DMS153 (cell line): ENCODE measurements around the gene ICE2.

Experiments
- DNase-seq: peaks from one replicate; lab custom pipeline; 2025; lab: John Stamatoyannopoulos, UW

The ICE2 gene

DNA sequence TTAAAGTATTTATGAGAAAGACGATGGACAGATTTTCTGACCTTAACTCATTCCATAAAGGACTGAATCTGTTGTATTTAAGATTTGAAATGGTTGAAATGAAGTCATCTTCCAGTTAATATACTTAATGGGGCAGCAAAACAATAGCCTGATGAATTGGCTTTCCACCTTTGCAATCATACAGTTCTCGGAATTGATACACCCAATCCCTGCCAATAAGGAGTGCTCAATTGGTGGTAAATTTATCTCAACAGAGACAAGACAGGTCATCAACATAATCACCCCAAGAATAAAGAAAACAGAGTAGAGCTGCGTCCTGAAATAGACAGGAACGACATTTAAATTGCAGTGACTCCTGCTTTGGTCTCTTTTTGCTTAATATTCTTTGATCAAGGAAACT is 92.3 kb downstream of the ICE2 start:
- no peak for DNase-seq

DNA sequence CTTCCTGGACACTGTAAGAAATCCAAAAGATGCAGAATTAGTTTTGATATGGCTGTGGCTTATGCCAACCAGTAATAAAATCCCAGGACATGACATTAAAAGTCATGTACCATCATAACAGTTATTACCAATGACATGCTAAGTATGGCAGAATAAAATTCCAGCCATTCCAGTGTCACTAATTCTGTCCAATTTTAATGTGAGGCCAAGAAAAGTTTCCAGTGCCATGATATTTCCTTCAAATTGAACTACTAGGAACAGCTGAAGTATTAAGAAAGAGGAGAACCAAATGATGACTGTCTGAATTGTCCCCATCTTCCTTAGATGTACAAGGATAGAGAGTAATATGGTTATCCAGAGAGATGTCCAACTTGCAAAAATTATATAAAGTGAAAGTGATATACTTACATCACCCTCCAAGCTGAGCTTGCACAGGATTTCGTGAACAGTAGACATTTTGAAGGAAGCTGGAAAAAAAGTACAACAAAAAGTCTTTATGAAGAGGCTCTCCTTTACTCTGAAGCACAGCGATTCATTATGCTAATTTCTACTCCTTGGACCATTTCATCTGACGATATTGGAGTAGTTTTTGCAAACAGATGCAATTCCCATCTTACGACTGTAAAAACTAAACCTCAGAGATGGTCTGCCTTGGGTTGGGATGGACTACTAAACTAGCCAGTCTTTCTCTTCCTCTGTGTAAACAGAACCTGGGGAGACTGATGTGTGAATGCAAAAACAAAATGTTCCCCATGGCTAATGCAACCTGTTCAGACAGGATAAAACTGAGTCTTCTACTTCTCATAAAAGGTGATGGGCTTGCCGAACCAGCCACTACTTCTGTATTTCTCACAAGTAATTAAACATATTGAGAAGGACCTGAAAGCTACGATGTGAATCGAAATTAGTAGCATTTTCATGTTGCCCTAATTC is 93.1 kb downstream of the ICE2 start:
- no peak for DNase-seq

GRCh38 chr15:60384526-60385126 is 94.3 kb downstream of the ICE2 start:
- DNase-seq = no peak

GRCh38 chr15:60384053-60384452 is 94.9 kb downstream of the ICE2 start:
- no peak for DNase-seq

DNA sequence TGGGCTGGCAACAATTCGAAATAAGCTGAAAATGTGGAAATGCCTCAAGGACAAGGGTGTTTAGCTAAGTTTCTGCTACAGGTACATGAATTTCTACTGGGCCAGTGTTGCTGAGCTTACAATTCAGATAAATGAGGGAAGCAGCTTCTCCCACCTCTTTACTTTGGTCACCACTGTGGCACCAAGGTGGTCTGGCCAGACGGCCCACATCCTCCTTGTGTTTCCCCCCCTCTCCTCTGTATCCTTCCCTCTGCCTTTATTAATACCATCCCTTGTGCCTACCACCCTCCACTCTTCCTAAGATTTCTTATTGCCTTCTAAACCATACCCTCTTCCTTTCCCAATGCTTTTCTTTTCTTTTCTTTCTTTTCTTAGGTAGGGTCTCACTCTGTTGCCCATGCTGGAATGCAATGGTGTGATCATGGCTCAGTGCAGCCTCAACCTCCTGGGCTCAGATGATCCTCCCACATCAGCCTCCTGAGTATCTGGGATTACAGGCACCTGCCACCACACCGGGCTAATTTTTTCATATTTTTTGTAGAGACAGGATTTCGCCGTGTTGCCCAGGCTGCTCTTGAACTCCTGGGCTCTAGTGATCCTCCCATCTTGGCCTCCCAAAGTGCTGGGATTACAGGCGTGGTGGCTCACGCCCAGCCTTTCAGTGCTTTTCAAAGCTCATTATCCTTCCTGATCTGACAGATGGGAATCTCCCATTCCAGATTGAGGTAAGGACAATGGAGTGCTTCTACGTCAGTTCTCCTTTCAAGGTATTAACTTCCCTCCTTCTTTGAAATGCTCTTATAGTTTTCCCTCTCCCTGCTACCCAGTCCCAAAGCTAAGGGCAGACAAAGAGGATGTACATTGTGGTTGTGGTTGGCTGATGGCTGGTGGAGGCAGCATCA is 95.9 kb downstream of the ICE2 start:
- DNase-seq = no peak

DNA sequence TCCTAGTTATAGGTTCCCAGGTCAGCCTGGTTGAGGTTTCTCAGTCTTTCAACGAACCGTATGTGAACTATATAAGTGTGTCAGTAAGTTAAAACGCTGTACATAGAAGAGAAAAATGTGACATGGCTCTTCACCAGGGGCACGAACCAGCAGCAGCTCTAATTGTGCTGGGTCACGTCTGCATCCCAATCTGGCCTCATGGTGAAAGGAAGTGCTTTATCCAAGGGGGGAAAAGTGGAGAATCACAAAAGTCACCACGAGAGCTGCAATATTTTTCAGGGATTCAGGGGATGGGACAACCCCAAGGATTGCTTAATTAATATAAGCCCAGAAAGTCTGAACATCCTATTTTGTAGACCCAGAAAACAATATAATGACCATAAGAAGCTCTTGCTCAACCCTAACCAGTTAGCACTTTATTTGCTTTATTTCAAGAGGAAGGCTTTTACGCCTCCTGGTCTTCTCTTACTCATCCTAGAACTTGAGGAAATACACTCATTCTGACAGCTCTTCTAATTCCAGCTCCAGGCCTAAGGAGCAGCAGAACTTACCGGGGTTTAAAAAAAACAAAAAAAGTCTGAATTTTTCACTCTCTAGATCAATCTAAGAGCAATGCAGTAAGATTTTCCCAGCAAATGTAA is 97.7 kb downstream of the ICE2 start:
- DNase-seq = no peak

GRCh38 chr15:60379525-60380274 is 99.2 kb downstream of the ICE2 start:
- DNase-seq = no peak

DNA sequence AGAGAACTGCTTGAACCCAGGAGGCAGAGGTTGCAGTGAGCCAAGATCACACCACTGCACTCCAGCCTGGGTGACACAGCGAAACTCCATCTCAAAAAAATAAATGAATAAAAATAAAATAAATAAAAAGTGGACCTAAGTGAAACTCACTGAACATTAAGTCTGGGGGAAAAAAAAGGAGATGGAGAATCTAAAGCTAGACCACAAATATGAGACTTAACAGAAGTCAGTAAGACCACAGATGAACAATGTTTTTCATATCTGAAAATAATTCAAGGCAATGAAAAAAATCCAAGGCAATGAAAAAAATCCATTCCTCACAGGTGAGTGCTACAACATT is 99.8 kb downstream of the ICE2 start:
- no peak for DNase-seq

DNA sequence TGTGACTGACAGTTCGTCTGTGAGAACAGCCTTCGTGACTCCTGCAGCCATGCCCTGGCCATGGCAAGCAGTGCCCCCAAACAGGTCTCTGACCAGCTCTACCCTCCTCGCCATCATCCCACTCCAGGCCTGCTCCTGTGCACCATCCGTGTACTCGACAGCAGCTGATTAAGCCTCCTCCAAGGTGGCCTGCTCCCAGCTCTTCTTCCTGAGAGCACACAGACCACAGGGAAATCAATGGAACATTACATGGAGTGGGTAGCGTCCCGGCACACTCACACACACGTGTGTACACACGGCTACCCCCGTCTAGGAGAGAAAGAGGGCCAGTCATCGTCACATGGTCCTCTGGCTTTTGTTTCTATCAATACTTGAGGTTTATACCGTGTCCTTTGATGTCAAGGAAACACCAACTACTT is 102.3 kb downstream of the ICE2 start:
- peak; percentile 30 for DNase-seq

- no peak for DNase-seq
These were observed 103.6 kb downstream of the ICE2 start for GRCh38 chr15:60375306-60375705.

DNA sequence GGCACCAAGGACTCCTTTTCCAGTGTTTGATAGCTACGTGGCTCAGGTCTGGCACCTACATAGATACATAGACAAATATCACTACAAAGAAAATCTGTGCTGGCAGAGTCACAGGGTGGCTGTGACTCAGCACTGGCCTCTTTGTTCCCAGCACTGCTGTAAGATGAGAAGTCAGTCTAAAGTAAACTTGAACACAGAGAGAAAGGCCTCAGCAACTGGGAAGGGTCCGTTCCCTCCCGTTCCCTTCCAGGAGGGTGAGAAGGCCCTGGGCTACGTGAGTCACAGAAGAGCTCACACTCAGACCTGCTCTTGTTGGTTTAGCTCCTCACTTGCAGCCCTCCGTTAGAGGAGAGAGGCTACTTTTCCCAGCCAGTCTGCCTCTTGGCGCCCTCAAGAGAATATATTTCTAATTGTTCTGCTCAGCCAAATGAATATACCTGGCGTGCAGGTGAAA is 104.3 kb downstream of the ICE2 start:
- DNase-seq = peak; percentile 87

DNA sequence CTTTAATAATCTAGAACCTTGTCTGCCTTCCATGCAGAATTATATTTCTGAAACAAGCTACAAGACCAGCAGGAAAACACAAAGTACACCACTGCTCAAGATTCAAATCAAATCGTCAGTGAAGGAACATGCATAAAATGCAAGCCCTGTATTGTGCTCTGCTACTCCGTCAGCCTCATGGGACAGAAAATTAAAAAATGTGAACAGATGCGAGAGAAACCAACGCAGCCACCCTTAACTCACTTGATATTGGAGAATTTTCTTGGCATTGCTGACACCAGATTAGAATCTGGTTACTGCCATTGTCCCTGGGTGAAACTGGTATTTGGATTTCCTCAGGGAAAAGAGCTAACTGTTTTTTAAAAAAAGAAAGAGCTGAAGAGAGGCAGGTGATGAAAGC is 104.7 kb downstream of the ICE2 start:
- no peak for DNase-seq

- DNase-seq = no peak
These were observed 105.2 kb downstream of the ICE2 start for GRCh38 chr15:60373745-60374144.

DNA sequence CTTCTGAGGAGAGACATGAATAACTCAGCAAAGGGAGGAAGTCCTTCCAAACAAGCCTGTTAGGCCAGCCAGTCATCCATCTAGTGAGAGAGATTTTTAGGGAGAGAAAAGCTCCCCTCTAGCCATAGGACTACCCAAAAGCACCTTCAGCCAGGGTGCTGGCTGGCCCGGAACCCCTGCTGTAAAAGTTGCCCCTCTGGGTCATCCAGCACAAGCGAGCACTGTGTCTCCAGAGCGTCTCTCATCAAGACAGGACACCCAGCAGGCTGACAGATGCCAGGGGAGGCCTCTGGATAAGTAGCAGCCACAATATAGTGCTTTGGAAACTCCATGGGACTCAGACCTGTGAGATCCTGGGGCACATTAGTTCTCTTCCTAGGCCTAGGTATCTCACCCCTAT is 105.6 kb downstream of the ICE2 start:
- DNase-seq = no peak

DNA sequence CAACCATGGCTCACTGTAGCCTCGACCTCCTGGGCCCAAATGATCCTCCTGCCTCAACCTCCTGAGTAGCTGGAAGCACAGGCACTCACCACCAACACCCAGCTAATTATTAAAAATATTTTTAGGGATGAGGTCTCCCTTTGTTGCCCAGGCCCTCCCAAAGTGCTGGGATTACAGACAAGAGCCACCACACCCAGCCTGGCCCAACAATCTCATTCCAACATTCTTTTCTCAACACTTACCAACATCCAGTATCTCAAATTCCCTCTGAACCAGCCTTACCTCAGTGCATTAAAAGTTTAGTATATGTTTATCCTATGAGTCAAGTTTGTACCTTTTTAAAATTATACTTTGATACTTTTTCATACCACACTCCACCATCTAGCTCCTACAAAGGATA is 106.2 kb downstream of the ICE2 start:
- no peak for DNase-seq

DNA sequence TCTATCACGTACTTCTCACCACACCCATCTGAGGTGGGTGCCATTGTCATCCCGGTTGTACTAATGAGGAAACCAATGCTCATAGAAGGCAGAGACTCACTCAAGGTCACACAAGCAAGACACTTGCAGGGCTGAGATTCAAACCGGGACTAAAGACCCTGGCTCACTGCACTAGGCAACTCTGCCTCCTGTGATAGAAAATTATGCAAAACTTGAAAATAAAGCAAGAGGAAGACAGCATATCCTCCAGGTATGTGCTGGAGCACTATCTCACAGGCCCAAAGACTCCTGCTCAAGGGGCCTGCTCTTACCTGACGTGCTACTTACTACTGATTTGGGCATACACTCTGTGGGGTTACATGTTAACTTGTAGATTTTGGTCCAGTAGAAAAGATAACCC is 106.7 kb downstream of the ICE2 start:
- no peak for DNase-seq

DNA sequence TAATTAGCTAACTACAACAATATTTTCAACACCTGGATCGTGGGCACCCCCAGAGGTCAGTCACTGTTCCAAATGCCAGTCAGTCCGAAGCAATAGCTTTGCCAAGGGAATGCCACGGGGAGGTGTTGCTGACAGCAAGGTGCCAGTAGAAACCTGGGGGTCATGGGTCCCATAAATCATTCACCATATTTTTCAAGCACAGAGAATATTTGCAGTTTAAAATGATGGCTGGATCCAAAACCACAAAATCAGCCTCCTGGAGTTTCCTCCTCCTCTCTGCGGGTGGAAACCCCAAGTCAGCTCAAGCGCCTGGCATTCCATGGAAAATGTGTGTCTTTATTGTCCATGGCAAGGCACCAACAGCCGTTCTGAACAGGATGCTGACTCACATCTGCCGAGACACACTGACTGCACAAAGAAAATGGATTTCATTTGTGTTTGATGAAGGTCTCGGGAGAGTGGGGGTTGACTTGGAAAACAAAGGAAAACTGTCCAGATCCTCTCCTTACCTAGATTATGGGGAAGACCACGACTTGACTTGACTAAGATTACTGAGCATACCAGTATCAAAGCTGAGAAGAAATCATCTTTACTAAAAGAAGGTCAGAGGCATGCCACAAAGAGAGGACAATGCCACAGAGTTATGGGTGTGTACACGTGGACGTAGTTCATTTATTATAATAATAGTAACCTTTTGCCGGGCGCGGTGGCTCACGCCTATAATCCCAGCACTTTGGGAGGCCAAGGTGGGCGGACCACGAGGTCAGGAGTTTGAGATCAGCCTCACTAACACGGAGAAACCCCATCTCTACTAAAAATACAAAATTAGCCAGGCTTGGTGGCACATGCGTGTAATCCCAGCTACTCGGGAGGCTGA is 107.5 kb downstream of the ICE2 start:
- DNase-seq = peak; percentile 61

GRCh38 chr15:60370869-60371136 is 108.1 kb downstream of the ICE2 start:
- no peak for DNase-seq

GRCh38 chr15:60370105-60370868 is 108.7 kb downstream of the ICE2 start:
- DNase-seq = no peak

GRCh38 chr15:60369696-60370095 is 109.2 kb downstream of the ICE2 start:
- no peak for DNase-seq
